NCI-H1436 treated with DMSO at 0.1 percent for 48 hours (cell line): ENCODE measurements around the gene ZNF385B.

Source experiments
- DNase-seq: peaks from one replicate; lab custom pipeline; 2025; lab: John Stamatoyannopoulos, UW

The ZNF385B gene

DNA sequence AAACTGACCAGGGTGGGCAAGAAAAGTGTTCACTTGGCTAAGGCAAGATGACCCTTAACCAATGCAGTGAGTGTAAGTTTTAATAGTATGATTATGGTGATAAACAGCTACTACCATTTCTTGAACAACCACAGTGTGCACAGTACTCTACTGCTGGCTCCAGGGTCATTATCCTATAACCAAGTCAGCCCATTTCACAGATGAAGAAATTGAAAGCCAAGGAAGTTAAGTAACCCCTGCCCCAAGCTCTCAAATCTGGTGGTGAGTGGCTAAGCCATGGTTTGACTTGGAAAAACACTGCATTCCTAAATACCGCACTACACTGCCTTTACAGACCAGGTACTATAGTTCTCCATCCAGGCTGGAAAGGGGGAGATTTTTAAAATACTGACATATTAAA lies 5.7 kb downstream of the ZNF385B start:
- no peak for DNase-seq

DNA sequence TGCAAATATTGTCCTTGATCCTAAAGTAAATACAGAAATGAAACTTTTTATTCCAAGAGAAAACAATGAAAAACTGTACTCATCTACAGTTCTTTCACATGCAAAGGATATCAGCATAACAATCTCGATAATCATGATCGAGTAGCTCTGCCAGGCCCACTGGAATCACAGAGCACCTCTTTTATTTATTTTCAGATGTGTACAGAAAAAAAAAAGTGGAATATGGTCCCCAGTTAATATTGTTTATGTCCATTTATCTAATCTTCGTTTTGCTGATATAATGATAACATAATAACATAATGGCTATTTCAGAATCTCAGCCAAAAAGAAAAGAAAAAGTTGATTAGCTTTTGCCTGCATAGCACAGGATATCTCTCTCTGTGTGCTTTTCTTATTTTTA lies 6.5 kb downstream of the ZNF385B start:
- DNase-seq, result no peak

DNA sequence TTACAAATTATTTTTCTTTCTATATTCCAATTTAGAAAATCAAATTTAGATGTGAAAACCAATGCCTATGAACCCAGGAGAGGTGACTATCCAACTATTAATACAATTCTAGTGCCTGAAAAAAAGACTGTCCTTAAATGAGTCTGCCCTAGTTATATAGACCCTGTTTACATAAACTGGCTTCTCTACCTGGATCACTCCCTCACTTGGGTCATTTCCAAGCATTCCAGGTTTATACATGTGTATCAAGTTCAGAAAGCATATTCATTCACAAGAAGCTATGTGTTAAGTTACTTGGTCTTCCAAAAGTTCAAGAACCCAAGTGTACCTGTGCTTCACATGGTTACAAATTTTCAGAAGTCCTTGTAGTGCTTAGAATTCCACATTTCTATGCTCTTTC lies 8.3 kb downstream of the ZNF385B start:
- no peak for DNase-seq

DNA sequence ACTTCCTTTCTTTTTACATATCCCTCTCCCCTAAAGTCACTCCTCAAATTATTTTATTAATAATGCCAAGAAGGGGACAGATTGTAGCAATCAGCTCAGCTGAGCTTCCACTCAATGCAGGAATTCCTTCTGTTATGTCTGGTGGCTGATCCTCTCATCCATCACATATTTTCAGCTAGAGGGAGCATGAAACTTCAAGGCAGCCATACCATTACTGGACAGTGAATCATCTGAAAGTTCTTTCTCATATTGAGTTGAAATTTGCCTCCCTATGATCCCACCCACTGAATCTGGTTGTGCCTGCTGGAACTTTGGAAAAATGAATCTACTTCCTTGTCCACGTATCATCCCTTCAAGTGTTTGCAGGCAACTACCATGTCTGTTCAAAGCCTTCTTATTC lies 11.2 kb downstream of the ZNF385B start:
- DNase-seq, result no peak

DNA sequence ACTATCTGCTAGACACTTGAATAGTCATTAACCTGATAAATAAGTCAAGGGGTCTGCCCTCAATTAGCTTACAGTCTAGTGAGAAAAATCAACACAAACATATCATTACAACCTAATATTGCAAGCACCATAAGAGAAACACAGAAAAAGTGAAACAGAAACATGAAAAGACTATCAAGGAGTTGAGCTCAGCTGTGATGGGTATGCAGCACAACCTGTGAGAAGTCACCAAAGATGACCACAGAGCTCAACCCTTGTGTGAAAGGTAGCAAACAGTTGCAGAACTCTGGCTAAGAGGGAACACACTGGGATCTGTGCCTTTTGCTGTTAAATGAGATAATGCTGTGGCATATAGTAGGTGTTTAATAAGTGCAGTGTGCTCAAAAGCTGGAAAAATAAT lies 11.7 kb downstream of the ZNF385B start:
- no peak for DNase-seq

DNA sequence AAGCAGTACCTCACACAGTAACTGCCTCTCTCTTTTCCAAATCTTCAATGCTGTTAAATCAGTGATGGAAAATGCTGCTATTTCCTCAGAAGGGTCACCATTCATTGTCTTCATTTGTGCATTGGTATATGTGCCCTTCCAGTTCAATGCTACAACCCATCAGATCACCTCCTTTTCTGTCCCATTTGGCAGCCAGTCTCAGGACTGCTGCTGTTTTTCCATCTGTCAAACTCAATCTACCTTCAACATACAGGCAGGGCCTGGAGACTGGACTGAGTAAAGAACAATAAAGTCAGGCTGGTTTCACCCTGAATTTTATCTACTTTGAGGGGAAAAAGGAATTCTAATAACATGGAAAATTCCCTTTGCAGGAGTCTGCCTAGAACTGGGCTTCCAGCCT lies 17.9 kb downstream of the ZNF385B start:
- no peak for DNase-seq

DNA sequence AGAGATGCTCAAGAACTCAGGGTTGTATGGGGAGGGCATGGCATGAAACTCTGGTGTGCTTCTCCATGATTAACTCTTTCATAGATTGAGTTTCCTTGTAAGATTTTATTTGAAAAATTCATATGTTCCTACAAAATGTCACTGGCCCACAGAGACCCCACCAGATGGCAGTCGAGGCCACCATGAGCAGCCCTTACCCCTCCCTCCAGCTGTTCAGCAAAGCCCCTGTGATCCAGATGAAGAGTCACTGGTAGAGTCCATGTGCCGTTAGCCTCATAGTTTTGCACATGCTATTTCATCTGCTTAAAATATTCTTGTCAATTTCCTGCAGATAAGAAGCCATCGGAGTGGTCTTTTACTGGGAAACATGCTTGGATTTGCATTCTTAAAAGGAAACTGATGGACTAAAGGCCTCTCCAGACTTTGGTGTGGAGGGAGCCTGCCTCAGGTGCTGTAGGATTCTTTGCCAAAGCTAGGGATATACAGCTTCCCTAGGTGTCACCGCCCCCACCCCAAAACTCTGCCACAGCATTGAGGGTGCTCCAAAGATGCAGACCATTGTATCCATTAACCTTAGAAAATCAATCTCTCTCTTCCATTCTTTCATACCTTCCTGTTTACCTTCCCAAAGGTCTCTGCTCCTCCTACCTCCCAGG lies 18.8 kb downstream of the ZNF385B start:
- DNase-seq, result no peak

DNA sequence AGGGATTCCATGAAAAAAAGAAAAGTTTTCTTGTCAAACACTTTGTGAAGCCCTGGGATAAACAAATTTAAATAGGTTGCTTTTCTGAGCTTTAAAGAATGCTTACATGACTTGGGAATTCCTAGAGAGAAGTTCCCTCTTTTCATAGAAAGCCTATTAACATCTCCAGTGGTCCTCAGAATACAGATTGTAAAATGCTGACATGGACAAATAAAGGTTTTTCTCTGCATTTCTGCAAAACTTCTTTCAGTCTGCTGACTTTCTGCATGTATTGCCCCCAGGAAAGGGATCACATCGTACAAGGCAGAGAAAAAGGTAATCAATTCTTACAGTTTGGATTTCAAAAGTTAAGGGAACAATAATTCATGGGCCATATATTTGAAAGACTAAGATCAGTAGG lies 20.6 kb downstream of the ZNF385B start:
- DNase-seq, result no peak

DNA sequence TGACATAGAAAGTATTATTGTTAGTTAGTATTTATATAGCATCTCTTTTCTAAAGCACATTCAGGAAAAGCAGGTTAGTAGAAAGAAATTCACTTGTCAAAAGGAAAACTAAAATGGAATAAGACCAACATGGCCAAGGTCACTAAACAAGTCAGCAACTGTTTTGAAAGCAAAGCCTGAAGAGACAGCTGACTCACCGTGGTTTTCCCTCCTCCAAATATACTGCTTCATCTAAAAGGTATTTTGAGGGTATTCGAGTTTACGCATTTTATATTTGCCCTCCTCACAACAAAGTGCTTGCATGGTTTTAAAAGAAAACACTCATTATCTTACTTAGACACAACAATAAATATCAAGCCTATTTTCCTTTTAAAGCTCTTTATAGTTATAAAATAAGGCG lies 24.0 kb downstream of the ZNF385B start:
- DNase-seq, result no peak

DNA sequence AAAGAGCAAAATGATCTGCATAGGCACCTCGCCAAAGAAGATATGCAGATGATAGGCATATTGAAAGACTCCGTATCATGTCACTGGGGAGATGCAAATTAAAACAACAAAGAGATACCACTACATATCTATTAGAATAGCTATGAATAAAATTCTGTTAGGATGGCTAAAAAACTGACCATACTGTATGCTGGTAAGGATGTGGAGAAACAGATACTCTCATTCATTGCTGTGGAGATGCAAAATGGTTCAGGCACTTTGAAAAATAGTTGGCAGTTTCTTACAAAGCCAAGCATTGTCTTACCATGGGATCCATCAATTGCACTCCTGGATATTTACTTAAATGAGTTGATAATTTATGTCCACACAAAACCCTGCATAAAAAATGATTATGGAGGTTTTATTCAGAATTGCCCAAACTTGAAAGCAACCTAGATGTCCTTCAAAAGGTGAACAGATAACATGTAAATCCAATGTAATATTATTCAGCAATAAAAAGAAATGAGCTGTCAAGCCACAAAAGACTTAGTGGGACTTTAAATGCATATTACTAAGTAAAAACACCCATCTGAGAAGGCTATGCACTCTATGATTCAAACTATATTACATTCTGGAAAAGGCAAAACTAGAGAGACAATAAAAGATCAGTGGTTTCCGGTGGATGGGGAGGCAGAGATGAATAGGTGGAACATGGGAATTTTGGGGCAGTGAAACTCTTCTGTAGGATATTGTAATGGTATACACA lies 31.2 kb downstream of the ZNF385B start:
- DNase-seq, result no peak

DNA sequence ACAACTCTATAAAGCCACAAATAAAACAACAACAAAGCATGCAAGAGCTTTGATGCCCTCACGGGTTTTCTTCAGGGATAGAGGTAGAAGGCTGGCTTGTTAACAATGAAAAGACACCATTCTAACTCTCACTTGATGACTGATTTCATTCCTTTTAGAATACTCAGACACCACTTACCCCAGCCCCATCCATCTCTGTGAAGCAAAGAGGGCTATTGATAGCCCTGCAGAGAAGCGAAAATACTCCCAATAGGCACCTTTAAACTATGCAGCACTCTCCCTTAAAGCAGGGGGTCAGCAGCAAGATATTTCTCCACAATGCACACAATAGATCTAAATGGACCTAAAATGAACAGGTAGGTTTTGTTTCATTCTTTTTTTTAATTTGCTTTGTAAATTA lies 35.1 kb downstream of the ZNF385B start:
- DNase-seq, result no peak

DNA sequence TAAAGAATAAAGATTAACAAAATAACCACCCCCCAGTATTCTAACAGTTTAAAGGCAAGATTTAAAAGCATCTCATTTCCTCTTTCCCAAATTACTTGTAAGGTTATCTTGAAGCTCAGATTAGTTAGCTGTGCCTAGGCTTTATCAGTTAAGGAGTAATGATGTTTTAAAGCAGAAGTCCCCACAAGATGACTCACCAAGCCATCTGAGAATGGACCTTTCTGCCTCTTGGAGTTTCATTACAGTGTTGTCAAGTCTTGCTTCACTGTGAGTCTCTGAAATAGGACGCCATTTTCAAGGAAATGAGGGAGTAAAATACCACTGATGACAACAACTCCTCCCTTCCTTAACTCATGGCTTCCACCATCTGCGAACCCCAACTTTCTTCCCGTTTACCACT lies 35.9 kb downstream of the ZNF385B start:
- DNase-seq, result no peak

DNA sequence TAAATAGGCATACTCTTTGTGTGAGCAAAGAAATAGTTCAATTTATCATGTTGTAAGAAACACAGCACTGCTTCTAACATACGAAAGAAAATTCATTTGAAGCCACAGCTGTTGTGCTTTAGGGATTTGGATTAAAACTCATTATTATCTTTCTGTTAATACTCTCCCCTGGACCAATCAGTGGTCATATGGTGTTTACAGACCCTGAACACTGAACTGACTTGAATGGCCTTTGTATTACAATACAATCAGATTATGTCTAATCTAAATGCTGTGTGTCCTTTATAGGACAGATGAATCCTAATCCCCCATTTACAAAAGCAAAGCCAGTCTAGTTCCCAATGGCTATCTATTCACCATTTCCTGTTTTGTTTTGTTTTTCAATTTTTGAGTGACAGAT lies 36.5 kb downstream of the ZNF385B start:
- DNase-seq, result no peak

DNA sequence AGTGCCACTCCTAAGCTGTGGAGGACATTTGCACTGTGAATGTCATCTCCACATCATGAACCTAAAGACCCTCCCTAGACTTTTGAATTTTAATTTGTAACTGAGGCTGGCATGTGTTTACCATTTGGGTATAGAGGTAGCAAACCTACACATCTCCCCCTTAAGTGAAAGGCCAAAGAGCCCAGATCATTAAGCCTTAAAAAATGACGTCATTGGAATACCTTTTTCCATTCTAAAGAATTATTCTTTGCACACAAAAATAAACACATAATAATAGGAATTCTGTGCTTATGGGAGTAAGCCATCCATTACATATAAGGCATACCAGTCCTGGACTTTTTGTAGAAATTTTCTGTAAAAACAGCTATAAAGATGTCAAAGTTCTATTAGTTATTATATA lies 38.9 kb downstream of the ZNF385B start:
- no peak for DNase-seq

DNA sequence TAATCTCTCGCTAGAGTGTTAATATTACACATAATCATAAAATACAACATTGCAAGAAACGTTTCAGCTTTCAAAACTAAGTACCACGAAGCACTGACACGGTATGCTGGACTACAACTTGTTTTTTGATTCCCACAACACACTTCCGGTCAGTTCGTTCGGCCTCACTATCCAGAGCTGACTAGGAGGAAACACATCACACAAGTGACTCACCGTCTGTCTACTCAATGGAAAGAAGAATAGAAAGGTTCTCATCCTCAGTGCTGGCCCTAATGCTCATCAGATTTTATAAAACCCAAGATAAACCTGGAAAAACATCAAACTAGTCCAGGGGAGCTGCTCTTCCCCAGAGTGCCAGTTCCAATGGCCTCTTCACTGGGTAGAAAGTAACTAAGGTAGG lies 42.9 kb downstream of the ZNF385B start:
- no peak for DNase-seq

DNA sequence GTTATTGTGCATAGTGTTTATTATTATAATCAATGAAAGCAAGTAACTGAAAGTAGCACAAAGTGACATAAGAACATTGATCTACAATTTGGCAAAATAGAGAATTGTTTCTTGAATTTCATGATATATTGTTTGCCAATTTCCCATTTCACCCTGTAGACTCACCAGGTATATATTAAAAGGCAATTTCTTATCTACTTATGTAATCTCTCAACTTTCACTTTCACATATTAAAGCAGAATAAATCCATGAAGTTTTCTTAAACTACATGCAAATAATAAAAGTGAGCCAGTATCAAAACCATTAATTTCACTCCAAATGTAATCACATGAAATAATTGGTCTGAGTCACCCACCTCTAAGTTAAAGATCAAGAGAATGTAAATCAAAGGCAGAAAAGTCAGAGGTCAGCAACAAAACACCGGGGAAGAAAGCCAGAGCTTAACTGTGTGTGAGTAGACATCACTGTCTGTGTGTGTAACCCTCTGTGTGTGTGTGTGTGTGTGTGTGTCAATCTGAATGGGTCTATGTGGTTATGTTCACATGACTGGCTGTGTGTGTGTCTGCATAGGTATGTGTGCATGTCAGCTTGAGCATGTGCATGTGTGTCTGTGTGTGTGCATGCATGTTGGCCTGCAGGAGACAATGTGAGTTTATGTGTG lies 44.1 kb downstream of the ZNF385B start:
- no peak for DNase-seq

DNA sequence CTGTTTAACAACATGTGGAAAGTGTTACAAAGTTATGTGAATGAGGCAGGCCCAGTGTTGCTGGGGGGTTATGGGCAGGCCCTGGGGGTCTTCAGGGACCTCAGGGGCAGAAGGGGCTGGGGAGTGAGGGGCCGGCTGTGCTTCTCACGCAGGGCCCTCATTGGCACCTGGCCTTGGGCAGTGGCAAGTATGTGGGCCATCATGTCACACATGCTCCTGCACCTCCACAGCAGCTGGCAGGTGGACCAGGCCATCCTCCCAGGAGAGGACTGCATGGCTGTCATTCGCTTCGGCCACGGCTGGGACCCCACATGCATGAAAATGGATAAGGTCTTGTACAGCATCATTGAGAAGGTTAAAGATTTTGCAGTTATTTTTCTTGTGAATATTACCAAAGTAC lies 47.4 kb downstream of the ZNF385B start:
- no peak for DNase-seq

DNA sequence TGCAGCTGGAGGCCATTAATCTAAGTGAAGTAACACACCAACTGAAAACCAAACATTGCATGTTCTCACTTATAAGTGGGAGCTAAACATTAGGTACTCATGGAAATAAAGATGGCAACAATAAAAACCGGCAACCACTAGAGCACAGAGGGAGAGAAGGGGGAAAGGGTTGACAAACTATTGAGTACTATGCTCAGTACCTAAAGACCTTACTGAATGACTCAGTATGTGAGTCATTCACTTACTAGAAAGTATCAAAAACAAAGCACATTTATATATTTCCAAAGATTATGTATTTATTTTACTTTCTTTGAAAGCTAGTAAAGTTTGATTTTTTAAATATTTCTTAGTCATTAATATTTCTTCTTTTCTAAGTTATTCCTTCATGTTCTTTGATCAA lies 48.9 kb downstream of the ZNF385B start:
- DNase-seq, result no peak

DNA sequence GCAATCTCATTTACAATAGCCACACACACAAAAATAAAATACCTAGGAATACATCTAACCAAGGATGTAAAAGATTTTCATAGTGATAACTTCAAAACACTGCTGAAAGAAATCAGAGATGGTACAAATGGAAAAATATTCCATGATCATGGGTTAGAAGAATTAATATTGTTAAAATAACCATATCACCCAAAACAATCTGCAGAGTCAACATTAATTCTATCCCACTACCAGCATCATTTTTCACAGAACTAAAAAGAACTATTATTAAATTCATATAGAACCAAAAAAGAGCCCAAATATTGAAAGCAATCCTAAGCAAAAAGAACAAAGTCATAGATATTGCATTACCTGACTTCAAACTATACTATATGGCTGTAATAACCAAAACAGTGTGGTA lies 50.4 kb downstream of the ZNF385B start:
- DNase-seq, result no peak

DNA sequence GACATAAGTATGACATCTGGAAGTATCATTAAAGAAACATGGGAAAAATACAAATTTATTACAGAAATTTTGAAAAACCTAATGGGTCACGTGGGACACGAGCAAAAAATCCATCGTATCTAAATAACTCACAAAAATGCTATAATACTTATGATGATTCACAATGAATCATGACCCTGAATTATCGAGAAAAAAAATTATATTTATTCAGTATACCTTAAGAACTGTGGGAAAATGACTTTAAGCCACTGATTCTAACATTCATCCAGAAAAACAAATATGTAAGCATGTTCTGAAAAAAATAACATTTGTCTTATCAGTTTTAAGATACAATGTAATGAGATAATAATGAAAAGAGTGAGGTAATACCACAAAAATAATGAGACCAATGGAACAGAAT lies 51.8 kb downstream of the ZNF385B start:
- DNase-seq, result no peak

DNA sequence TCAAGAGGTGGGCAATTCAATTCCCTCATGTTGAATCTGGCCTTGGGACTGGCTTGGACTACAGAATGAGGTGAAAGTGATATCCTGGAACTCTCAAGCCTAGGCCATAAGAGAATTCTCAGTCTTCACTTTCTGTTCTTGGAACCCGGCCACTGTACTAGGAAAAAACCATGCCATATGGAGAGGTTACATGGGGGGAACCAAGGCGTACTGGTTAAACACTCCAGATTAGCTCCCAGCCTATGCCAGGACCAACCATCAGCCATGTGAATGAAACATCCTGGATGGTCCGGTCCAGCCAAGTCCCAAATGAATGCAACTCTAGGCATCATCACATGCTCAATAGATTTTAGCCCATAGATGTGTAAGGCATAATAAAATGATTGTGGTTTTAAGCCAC lies 56.4 kb downstream of the ZNF385B start:
- no peak for DNase-seq

DNA sequence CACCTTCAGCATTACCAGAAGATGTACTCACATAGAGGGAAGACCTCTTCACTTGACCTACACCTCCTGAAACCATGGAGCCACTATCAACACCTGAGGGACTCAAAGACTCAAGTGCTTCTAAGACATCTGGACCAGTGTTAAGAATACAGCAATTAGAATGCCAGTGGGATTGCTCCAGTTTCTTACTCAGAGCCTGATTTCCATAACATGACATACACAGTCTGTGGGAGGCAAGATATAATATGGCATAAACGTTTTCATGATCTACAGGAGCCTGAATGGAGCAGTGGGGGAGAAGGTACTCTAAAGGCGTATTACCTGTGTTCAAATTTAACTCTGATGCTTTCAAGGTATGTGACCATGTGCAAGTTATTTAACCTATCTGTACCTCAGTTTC lies 57.2 kb downstream of the ZNF385B start:
- DNase-seq, result no peak

DNA sequence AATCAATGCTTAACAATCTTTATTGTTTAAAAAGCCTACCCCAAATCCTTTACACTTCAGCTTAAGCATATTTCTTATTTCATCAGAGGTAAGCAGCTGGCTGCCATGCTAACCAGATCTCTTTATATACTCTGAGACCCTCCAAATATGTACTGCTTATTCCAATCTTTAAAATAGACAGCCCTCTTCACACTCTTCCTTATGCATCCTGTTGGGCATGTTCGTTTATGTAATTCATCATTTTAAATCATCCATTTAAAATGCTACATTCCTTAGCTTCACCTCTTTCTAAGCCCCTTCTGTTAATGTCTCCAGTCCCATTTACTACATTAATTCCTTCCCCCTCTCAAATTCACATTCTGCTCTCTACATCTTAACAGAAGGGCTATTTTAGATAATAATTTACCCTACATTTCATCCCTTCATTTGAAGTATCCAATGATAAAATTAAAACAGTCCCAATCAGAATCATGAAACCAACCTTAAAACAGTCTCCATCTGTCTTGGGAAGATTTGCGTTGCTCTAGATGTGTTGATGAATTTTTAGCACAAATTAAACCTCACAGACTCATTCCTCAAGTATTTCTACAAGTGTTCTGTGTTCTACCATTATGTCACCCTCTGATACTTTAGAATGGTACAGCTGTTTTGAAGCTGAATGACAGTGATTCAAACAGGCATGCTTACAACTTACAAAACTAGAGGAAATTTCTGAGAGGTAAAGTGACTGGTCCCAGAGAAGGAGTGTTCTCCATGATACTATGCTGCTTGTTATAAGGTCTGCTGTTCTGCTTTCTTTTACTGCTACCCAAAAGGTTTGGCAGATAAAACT lies 59.1 kb downstream of the ZNF385B start:
- no peak for DNase-seq
